Measurements from ENCODE around the gene SLC16A13.

- TF ChIP-seq EZH2 (IDR thresholded peaks at IDR 0.05; ENCODE audit: low read depth), result no peak
- TF ChIP-seq CTCF (conservative IDR thresholded peaks at IDR 0.05), result no peak
These were observed 46.0 kb upstream of the SLC16A13 start for GRCh38 chr17:6989779-6990178.

Data from PC-9 (cell line).